HFFc6 (cell line): ENCODE measurements around the gene NTM. TPM values are rescaled to one million over a fixed set of nuclear protein-coding genes. Genes with fewer than 3 reads are reported as not detected.

Experiments
- DNase-seq: peaks from one replicate; pipeline ENCODE4 v3.0.0-alpha.2; 2018
- H3K27ac Mint-ChIP-seq: 2 replicates; pipeline ENCODE4 v1.8.0; 2020; ENCODE audit warnings: mild to moderate bottlenecking, mixed read lengths
- H3K27me3 Mint-ChIP-seq: 2 replicates; pipeline ENCODE4 v1.8.0; 2021; ENCODE audit warnings: mild to moderate bottlenecking, moderate library complexity, mixed read lengths; ENCODE audit not compliant: insufficient read depth
- H3K36me3 Mint-ChIP-seq: 2 replicates; pipeline ENCODE4 v1.8.0; 2021; ENCODE audit warnings: low read depth, mixed read lengths
- H3K4me1 Mint-ChIP-seq: 2 replicates; pipeline ENCODE4 v1.8.0; 2020; ENCODE audit warnings: low read depth, mixed read lengths
- H3K4me3 Mint-ChIP-seq: 2 replicates; pipeline ENCODE4 v1.8.0; 2020; ENCODE audit warnings: mild to moderate bottlenecking, moderate library complexity, mixed read lengths
- H3K9me3 Mint-ChIP-seq: 2 replicates; pipeline ENCODE4 v1.8.0; 2020; ENCODE audit warnings: mild to moderate bottlenecking, mixed read lengths
- total RNA-seq, 6 experiments: library from RNA; stranded (reverse); fragmentation: NEBNext Ultra II Directional; extraction: Animal tissue kit (Norgen Biotek cat#: 25700); gene quantifications; 2 replicates in 1 of 6; 3 replicates in 5 of 6; pipeline ENCODE4 v1.2.3, GENCODE V29; 2021
- TF ChIP-seq, protein P1 (sequence below): fragments of 200-600 bp; sonication (generic); IDR thresholded peaks from 2 replicates; pipeline ENCODE4 v1.5.0; 2021; ENCODE audit warnings: antibody characterized with exemption, mild to moderate bottlenecking

The NTM gene
- total RNA-seq, 6 experiments from 2014 or later, result 18.3 to 23.6 (median 21.7) TPM

GRCh38 chr11:131644204-131644795 is 273.9 kb downstream of the NTM start:
- Mint-ChIP-seq H3K27ac (no peak overlapping the region), H3K27me3 (peaks cover 44% of the 10 kb centered on the region), H3K36me3 (no peaks in the 10 kb centered on the region), H3K4me3 (no peak overlapping the region), H3K4me1 (no peaks in the 10 kb centered on the region), H3K9me3 (no peaks in the 10 kb centered on the region)
- no peak for DNase-seq
- TF ChIP-seq, protein P1, sequence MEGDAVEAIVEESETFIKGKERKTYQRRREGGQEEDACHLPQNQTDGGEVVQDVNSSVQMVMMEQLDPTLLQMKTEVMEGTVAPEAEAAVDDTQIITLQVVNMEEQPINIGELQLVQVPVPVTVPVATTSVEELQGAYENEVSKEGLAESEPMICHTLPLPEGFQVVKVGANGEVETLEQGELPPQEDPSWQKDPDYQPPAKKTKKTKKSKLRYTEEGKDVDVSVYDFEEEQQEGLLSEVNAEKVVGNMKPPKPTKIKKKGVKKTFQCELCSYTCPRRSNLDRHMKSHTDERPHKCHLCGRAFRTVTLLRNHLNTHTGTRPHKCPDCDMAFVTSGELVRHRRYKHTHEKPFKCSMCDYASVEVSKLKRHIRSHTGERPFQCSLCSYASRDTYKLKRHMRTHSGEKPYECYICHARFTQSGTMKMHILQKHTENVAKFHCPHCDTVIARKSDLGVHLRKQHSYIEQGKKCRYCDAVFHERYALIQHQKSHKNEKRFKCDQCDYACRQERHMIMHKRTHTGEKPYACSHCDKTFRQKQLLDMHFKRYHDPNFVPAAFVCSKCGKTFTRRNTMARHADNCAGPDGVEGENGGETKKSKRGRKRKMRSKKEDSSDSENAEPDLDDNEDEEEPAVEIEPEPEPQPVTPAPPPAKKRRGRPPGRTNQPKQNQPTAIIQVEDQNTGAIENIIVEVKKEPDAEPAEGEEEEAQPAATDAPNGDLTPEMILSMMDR, result no peak

DNA sequence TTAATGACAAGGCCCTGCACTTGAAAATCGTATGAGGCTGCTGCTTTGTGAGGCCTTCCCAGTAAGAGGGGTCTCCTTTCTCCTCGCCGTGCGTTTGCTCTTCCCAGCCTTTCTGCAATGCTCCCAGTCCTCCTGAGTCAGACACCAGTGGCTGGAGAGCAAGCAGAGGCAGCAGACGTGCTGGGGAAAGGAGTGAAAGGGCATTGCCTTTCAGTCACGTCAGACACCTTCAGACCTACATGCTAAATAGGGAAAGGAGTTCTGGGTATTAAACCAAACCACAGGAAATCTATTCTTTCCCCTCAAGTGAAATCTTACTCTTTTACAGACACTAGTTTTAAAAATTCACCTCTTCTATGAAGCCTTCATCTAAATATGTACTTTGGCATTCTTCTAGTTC is 274.8 kb downstream of the NTM start:
- DNase-seq, result no peak

GRCh38 chr11:131649856-131650255 is 279.4 kb downstream of the NTM start:
- no peaks in the 10 kb centered on the region for H3K4me1 Mint-ChIP-seq
- no peaks in the 10 kb centered on the region for H3K36me3 Mint-ChIP-seq
- H3K4me3 Mint-ChIP-seq, result no peak overlapping the region
- no peaks in the 10 kb centered on the region for H3K9me3 Mint-ChIP-seq
- H3K27me3 Mint-ChIP-seq, result peaks cover 34% of the 10 kb centered on the region
- DNase-seq, result no peak
- H3K27ac Mint-ChIP-seq, result no peak overlapping the region
- TF ChIP-seq, protein P1, result no peak

More for the DNA sequence above, 274.8 kb downstream of the NTM start:
- Mint-ChIP-seq H3K4me1 (no peaks in the 10 kb centered on the region), H3K36me3 (no peaks in the 10 kb centered on the region), H3K4me3 (no peak overlapping the region), H3K27ac (no peak overlapping the region), H3K27me3 (peaks cover 49% of the 10 kb centered on the region), H3K9me3 (no peaks in the 10 kb centered on the region)
- TF ChIP-seq, protein P1, result no peak

DNA sequence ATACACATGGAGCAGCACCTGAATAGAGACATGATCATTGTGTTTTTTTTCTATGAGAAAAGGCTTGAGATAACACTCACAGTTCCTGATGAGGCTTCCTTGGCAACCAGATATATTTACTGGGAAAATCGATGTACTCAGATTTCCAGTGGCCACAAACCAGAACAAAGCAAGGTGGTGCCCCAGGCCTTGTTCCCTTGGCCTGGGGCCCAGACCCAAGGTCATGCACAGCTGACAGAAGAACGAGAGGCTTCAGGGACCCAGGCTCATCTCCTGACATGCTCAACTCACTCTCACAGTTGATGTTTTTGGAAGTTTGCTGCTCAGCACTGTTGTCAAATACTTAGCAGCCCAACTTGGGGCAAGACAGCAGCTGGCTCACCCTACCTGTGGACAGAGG is 281.8 kb downstream of the NTM start:
- Mint-ChIP-seq H3K27ac (no peak overlapping the region), H3K36me3 (no peaks in the 10 kb centered on the region), H3K9me3 (no peaks in the 10 kb centered on the region), H3K4me1 (no peaks in the 10 kb centered on the region), H3K4me3 (no peak overlapping the region), H3K27me3 (peaks cover 47% of the 10 kb centered on the region)
- no peak for DNase-seq
- TF ChIP-seq, protein P1, result no peak

DNA sequence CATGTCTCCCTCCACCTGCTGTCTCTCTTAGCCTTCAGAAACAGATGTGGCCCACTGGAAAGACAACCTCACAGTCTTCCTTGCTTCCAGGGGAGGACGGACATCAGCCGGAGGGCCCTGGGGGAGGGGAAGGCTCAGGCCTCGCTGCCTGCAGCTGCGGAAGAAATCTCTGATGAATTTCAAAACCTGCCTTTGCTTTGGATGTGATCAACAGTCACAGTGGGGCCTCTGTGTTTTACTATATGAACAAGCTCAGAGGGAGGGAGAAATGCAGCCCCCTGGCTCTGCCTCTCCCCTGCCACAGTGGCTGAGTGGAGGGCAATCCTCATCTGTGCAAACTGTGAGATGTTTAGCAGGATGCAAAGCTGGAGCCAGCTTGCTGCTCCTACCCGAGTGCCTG is 282.8 kb downstream of the NTM start:
- H3K36me3 Mint-ChIP-seq, result no peaks in the 10 kb centered on the region

More for the DNA sequence above, 282.8 kb downstream of the NTM start:
- DNase-seq, result no peak
- Mint-ChIP-seq H3K27ac (no peak overlapping the region), H3K9me3 (no peaks in the 10 kb centered on the region), H3K4me3 (no peak overlapping the region), H3K27me3 (peaks cover 43% of the 10 kb centered on the region), H3K4me1 (no peaks in the 10 kb centered on the region)
- TF ChIP-seq, protein P1, result no peak
